Hepatocyte (in vitro differentiated cells): ENCODE results near the gene URAD.

Experiments
- CTCF ChIP-seq: fragments of 200-600 bp; sonication (generic); IDR thresholded peaks from 2 replicates; pipeline ENCODE4 v1.5.1; 2016; ENCODE audit warnings: antibody characterized with exemption, mild to moderate bottlenecking; ENCODE audit not compliant: poor library complexity
- EZH2 ChIP-seq: fragments of 200-600 bp; sonication (generic); IDR thresholded peaks from 2 replicates; pipeline ENCODE4 v1.6.1; 2016; ENCODE audit warnings: antibody characterized with exemption, mild to moderate bottlenecking, borderline replicate concordance

GRCh38 chr13:27988520-27988919 is at the start of gene URAD:
- TF ChIP-seq CTCF (no peak), EZH2 (no peak)
